Measurements from ENCODE around the gene COG1.

COG1 gene

GRCh38 chr17:73174126-73174525, 18.7 kb upstream of the COG1 start:
- Histone ChIP-seq H3K4me1 (ENCODE audit: insufficient read depth, low read length) (peaks cover 19% of the 10 kb centered on the region), H3K9ac (ENCODE audit: low read depth, low read length) (no peak overlapping the region), H3K27ac (ENCODE audit: low read depth, low read length) (no peak overlapping the region), H3K27me3 (ENCODE audit: insufficient read depth, low read length) (no peaks in the 10 kb centered on the region), H3K9me3 (ENCODE audit: insufficient read depth, low read depth, low read length) (no peaks in the 10 kb centered on the region), H3K36me3 (ENCODE audit: insufficient read depth, low read length) (no peaks in the 10 kb centered on the region), H3K4me3 (ENCODE audit: low read length) (no peak overlapping the region)
- 95% methylated on average over 7 of the region's 7 CpGs for WGBS

GRCh38 chr17:73175962-73176565, 16.8 kb upstream of the COG1 start:
- WGBS = 89% methylated on average over 10 of the region's 10 CpGs
- Histone ChIP-seq H3K9me3 (ENCODE audit: insufficient read depth, low read depth, low read length) (no peaks in the 10 kb centered on the region), H3K4me3 (ENCODE audit: low read length) (no peak overlapping the region), H3K27me3 (ENCODE audit: insufficient read depth, low read length) (no peaks in the 10 kb centered on the region), H3K36me3 (ENCODE audit: insufficient read depth, low read length) (no peaks in the 10 kb centered on the region), H3K9ac (ENCODE audit: low read depth, low read length) (no peak overlapping the region), H3K4me1 (ENCODE audit: insufficient read depth, low read length) (peaks cover 9% of the 10 kb centered on the region), H3K27ac (ENCODE audit: low read depth, low read length) (no peak overlapping the region)

GRCh38 chr17:73179387-73179786, 13.5 kb upstream of the COG1 start:
- Histone ChIP-seq H3K9me3 (ENCODE audit: insufficient read depth, low read depth, low read length) (no peaks in the 10 kb centered on the region), H3K9ac (ENCODE audit: low read depth, low read length) (no peak overlapping the region), H3K36me3 (ENCODE audit: insufficient read depth, low read length) (no peaks in the 10 kb centered on the region), H3K27ac (ENCODE audit: low read depth, low read length) (no peak overlapping the region), H3K4me1 (ENCODE audit: insufficient read depth, low read length) (no peaks in the 10 kb centered on the region), H3K27me3 (ENCODE audit: insufficient read depth, low read length) (no peaks in the 10 kb centered on the region), H3K4me3 (ENCODE audit: low read length) (no peak overlapping the region)
- 93% methylated on average over 5 of the region's 5 CpGs for WGBS

GRCh38 chr17:73179878-73180277, 13.0 kb upstream of the COG1 start:
- no peaks in the 10 kb centered on the region for H3K36me3 ChIP-seq (ENCODE audit: insufficient read depth, low read length)
- H3K27me3 ChIP-seq (ENCODE audit: insufficient read depth, low read length) = no peaks in the 10 kb centered on the region
- H3K9ac ChIP-seq (ENCODE audit: low read depth, low read length) = no peak overlapping the region
- H3K27ac ChIP-seq (ENCODE audit: low read depth, low read length) = no peak overlapping the region
- H3K9me3 ChIP-seq (ENCODE audit: insufficient read depth, low read depth, low read length) = no peaks in the 10 kb centered on the region
- no peak overlapping the region for H3K4me3 ChIP-seq (ENCODE audit: low read length)
- H3K4me1 ChIP-seq (ENCODE audit: insufficient read depth, low read length) = no peaks in the 10 kb centered on the region
- WGBS = 76% methylated on average over 3 of the region's 3 CpGs

- no peak overlapping the region for H3K4me3 ChIP-seq (ENCODE audit: low read length)
- H3K27ac ChIP-seq (ENCODE audit: low read depth, low read length) = no peak overlapping the region
These were observed 10.1 kb upstream of the COG1 start for GRCh38 chr17:73182616-73183310.

GRCh38 chr17:73184136-73184993, 8.5 kb upstream of the COG1 start:
- H3K9ac ChIP-seq (ENCODE audit: low read depth, low read length) = no peak overlapping the region
- no peaks in the 10 kb centered on the region for H3K4me1 ChIP-seq (ENCODE audit: insufficient read depth, low read length)
- no peaks in the 10 kb centered on the region for H3K9me3 ChIP-seq (ENCODE audit: insufficient read depth, low read depth, low read length)
- H3K36me3 ChIP-seq (ENCODE audit: insufficient read depth, low read length) = peaks cover 4% of the 10 kb centered on the region; the same call in 1 of the 2 replicates
- no peak overlapping the region for H3K4me3 ChIP-seq (ENCODE audit: low read length)
- no peak overlapping the region for H3K27ac ChIP-seq (ENCODE audit: low read depth, low read length)
- 93% methylated on average over 9 of the region's 9 CpGs for WGBS
- no peaks in the 10 kb centered on the region for H3K27me3 ChIP-seq (ENCODE audit: insufficient read depth, low read length)

More at GRCh38 chr17:73182616-73183310, 10.1 kb upstream of the COG1 start:
- Histone ChIP-seq H3K9ac (ENCODE audit: low read depth, low read length) (no peak overlapping the region), H3K36me3 (ENCODE audit: insufficient read depth, low read length) (no peaks in the 10 kb centered on the region), H3K27me3 (ENCODE audit: insufficient read depth, low read length) (no peaks in the 10 kb centered on the region), H3K4me1 (ENCODE audit: insufficient read depth, low read length) (no peaks in the 10 kb centered on the region), H3K9me3 (ENCODE audit: insufficient read depth, low read depth, low read length) (no peaks in the 10 kb centered on the region)
- WGBS = 76% methylated on average over 15 of the region's 15 CpGs

GRCh38 chr17:73186283-73187050, 6.4 kb upstream of the COG1 start:
- Histone ChIP-seq H3K4me1 (ENCODE audit: insufficient read depth, low read length) (no peaks in the 10 kb centered on the region), H3K9me3 (ENCODE audit: insufficient read depth, low read depth, low read length) (no peaks in the 10 kb centered on the region), H3K4me3 (ENCODE audit: low read length) (no peak overlapping the region), H3K27me3 (ENCODE audit: insufficient read depth, low read length) (no peaks in the 10 kb centered on the region), H3K27ac (ENCODE audit: low read depth, low read length) (no peak overlapping the region), H3K36me3 (ENCODE audit: insufficient read depth, low read length) (peaks cover 4% of the 10 kb centered on the region; the same call in 1 of the 2 replicates), H3K9ac (ENCODE audit: low read depth, low read length) (no peak overlapping the region)
- 88% methylated on average over 16 of the region's 16 CpGs for WGBS

- WGBS = 84% methylated on average over 8 of the region's 9 CpGs
- Histone ChIP-seq H3K9ac (ENCODE audit: low read depth, low read length) (no peak overlapping the region), H3K4me1 (ENCODE audit: insufficient read depth, low read length) (no peaks in the 10 kb centered on the region), H3K27ac (ENCODE audit: low read depth, low read length) (no peak overlapping the region), H3K27me3 (ENCODE audit: insufficient read depth, low read length) (no peaks in the 10 kb centered on the region), H3K4me3 (ENCODE audit: low read length) (no peak overlapping the region), H3K36me3 (ENCODE audit: insufficient read depth, low read length) (peaks cover 4% of the 10 kb centered on the region; the same call in 1 of the 2 replicates), H3K9me3 (ENCODE audit: insufficient read depth, low read depth, low read length) (no peaks in the 10 kb centered on the region)
These were observed 5.6 kb upstream of the COG1 start for GRCh38 chr17:73187203-73187769.

GRCh38 chr17:73188011-73188410, 4.8 kb upstream of the COG1 start:
- no peaks in the 10 kb centered on the region for H3K27me3 ChIP-seq (ENCODE audit: insufficient read depth, low read length)
- no peak overlapping the region for H3K27ac ChIP-seq (ENCODE audit: low read depth, low read length)
- peaks cover 4% of the 10 kb centered on the region; the same call in 1 of the 2 replicates for H3K36me3 ChIP-seq (ENCODE audit: insufficient read depth, low read length)
- no peak overlapping the region for H3K9ac ChIP-seq (ENCODE audit: low read depth, low read length)
- no peaks in the 10 kb centered on the region for H3K9me3 ChIP-seq (ENCODE audit: insufficient read depth, low read depth, low read length)
- H3K4me1 ChIP-seq (ENCODE audit: insufficient read depth, low read length) = no peaks in the 10 kb centered on the region
- H3K4me3 ChIP-seq (ENCODE audit: low read length) = no peak overlapping the region
- 100% methylated on average over 1 of the region's 1 CpG for WGBS

- H3K9ac ChIP-seq (ENCODE audit: low read depth, low read length) = no peak overlapping the region
- 0 out of 2 replicates have a peak, but pooled peaks cover 3% of the 10 kb centered on the region for H3K4me1 ChIP-seq (ENCODE audit: insufficient read depth, low read length)
- H3K27ac ChIP-seq (ENCODE audit: low read depth, low read length) = no peak overlapping the region
- 76% methylated on average over 6 of the region's 6 CpGs for WGBS
- no peaks in the 10 kb centered on the region for H3K9me3 ChIP-seq (ENCODE audit: insufficient read depth, low read depth, low read length)
- H3K36me3 ChIP-seq (ENCODE audit: insufficient read depth, low read length) = peaks cover 4% of the 10 kb centered on the region; the same call in 1 of the 2 replicates
- H3K4me3 ChIP-seq (ENCODE audit: low read length) = no peak overlapping the region
- H3K27me3 ChIP-seq (ENCODE audit: insufficient read depth, low read length) = no peaks in the 10 kb centered on the region
These were observed 3.3 kb upstream of the COG1 start for GRCh38 chr17:73189417-73190099.

All from HUES64 (cell line).